T-cell (primary cell): Measurements from ENCODE around the gene SLC5A10. TPM values are rescaled to one million over a fixed set of nuclear protein-coding genes. Genes with fewer than 3 reads are reported as not detected.
"Not testable (repeated sequence)": the region's sequence is repeated elsewhere in the genome, so short reads cannot be mapped to it uniquely, and the experiment has no call there.

ENCODE experiments used
- ATAC-seq, 4 experiments: fragments of 200-7000 bp in 3 of 4; fragments of 150-1000 bp in 1 of 4; cut with Tn5 transposase; replicated peaks in 1 of 4; 1 replicate in 3 of 4; 2 replicates in 1 of 4; pipeline ENCODE4 v1.10.0; 2021; ENCODE audit warnings: moderate library complexity in 3 of 4, mild to moderate bottlenecking in 2 of 4, moderate number of reproducible peaks in 1 of 4
- CTCF ChIA-PET, 2 donors: fragments of 300-600 bp; sonication (Branson Sonifier 250); formaldehyde crosslinking; loops; one replicate each; lab custom pipeline; 2022; ENCODE audit warnings: antibody characterized with exemption in 2 of 2; lab: Charles Lee
- POLR2A ChIA-PET, 2 donors: fragments of 300-600 bp; sonication (Branson Sonifier 250); formaldehyde crosslinking; loops; one replicate each; lab custom pipeline; 2022; ENCODE audit warnings: antibody characterized with exemption in 2 of 2; lab: Charles Lee
- DNase-seq, 35 experiments: peaks; one replicate each; pipeline versions ENCODE4 v3.0.0 to v3.0.0-alpha.2; 2013 to 2023
- H3K27ac ChIP-seq: one replicate; pipeline ENCODE4 v1.5.1; 2013; ENCODE audit warnings: low read length
- H3K27me3 ChIP-seq, 2 experiments: replicated peaks in 1 of 2; 1 replicate in 1 of 2; 2 replicates in 1 of 2; pipeline versions ENCODE4 v1.6.1 to v1.7.0; 2013; ENCODE audit warnings: low read length in 1 of 2, mixed read lengths in 1 of 2; ENCODE audit not compliant: control insufficient read depth in 2 of 2, insufficient read depth in 2 of 2; ENCODE audit errors: extremely low read depth in 1 of 2
- H3K36me3 ChIP-seq, 2 donors: 1 replicate in 1 of 2; 2 replicates in 1 of 2; pipeline versions ENCODE4 v1.6.1 to v1.7.0; 2013; ENCODE audit warnings: low read length in 1 of 2; ENCODE audit not compliant: control insufficient read depth in 2 of 2, insufficient read depth in 1 of 2; ENCODE audit errors: extremely low read depth in 1 of 2
- H3K4me1 ChIP-seq, 2 experiments: 1 replicate in 1 of 2; 2 replicates in 1 of 2; pipeline versions ENCODE4 v1.6.1 to v1.7.0; 2013; ENCODE audit warnings: low read length in 2 of 2, mixed read lengths in 1 of 2; ENCODE audit not compliant: insufficient read depth in 2 of 2, control insufficient read depth in 1 of 2; ENCODE audit errors: extremely low read depth in 1 of 2
- H3K4me3 ChIP-seq, 2 donors: 1 replicate in 1 of 2; 2 replicates in 1 of 2; pipeline versions ENCODE4 v1.5.1 to v1.7.0; 2013; ENCODE audit warnings: mild to moderate bottlenecking in 2 of 2, low read length in 1 of 2, moderate library complexity in 1 of 2; ENCODE audit not compliant: control insufficient read depth in 1 of 2; ENCODE audit errors: extremely low read depth in 1 of 2
- H3K9me3 ChIP-seq: 2 replicates; pipeline ENCODE4 v1.7.0; 2013
- H3K27ac Mint-ChIP-seq, 2 donors: one replicate each; pipeline ENCODE4 v1.8.0; 2020 to 2021; ENCODE audit warnings: mild to moderate bottlenecking in 2 of 2, mixed read lengths in 2 of 2
- H3K27me3 Mint-ChIP-seq, 2 donors: one replicate each; pipeline ENCODE4 v1.8.0; 2021 to 2022; ENCODE audit warnings: mixed read lengths in 2 of 2
- H3K36me3 Mint-ChIP-seq: one replicate; pipeline ENCODE4 v1.8.0; 2021; ENCODE audit warnings: mixed read lengths
- H3K4me1 Mint-ChIP-seq, 3 donors: one replicate each; pipeline ENCODE4 v1.8.0; 2020 to 2022; ENCODE audit warnings: mixed read lengths in 3 of 3, mild to moderate bottlenecking in 1 of 3
- H3K4me3 Mint-ChIP-seq, 3 donors: one replicate each; pipeline ENCODE4 v1.8.0; 2020 to 2022; ENCODE audit warnings: mild to moderate bottlenecking in 3 of 3, mixed read lengths in 3 of 3, moderate library complexity in 3 of 3
- H3K9me3 Mint-ChIP-seq, 3 donors: one replicate each; pipeline ENCODE4 v1.8.0; 2020 to 2022; ENCODE audit warnings: mixed read lengths in 3 of 3
- WGBS: methylation state at CpG from one replicate; pipeline ENCODE4 v1.1.5; 2013; ENCODE audit warnings: missing lambda C conversion rate; ENCODE audit not compliant: insufficient coverage; 5-methylcytosine and 5-hydroxymethylcytosine counted together
- total RNA-seq, 35 experiments: library from RNA in 6 of 35; stranded (reverse) in 6 of 35; fragments of 120-200 nt in 1 of 35; gene quantifications; one replicate each; pipeline versions ENCODE4 v1.2.1 to v1.2.4 and lab custom pipeline; 2013 to 2026

Gene SLC5A10
- total RNA-seq, 5 donors from 2014 or later (not counting 1 experiment from before 2014, with no cell fraction given) = 0.09 TPM; not detected in 4

GRCh38 chr17:19028671-19029070 is 76.7 kb downstream of the SLC5A10 start:
- H3K9me3 Mint-ChIP-seq, H3K27ac ChIP-seq, H3K36me3 Mint-ChIP-seq, ATAC-seq, H3K27ac Mint-ChIP-seq, H3K4me3 Mint-ChIP-seq, H3K27me3 ChIP-seq, DNase-seq, H3K36me3 ChIP-seq, H3K9me3 ChIP-seq, H3K27me3 Mint-ChIP-seq, POLR2A ChIA-PET, H3K4me3 ChIP-seq, CTCF ChIA-PET: not testable (repeated sequence)
- WGBS = no CpG with 5 or more reads among the region's 11 CpGs
- H3K4me1 Mint-ChIP-seq = peaks cover 13 to 16% (median 14%) of the 10 kb centered on the region in 3 donors
- peaks cover 11 to 14% of the 10 kb centered on the region in 2 experiments for H3K4me1 ChIP-seq

- H3K27me3 Mint-ChIP-seq, H3K27ac ChIP-seq, H3K4me3 Mint-ChIP-seq, H3K9me3 ChIP-seq, H3K4me1 Mint-ChIP-seq, ATAC-seq, H3K4me1 ChIP-seq, CTCF ChIA-PET, POLR2A ChIA-PET, H3K36me3 ChIP-seq, H3K9me3 Mint-ChIP-seq, H3K4me3 ChIP-seq, H3K27me3 ChIP-seq, H3K27ac Mint-ChIP-seq, H3K36me3 Mint-ChIP-seq, DNase-seq: not testable (repeated sequence)
- no CpG with 5 or more reads among the region's 5 CpGs for WGBS
Measured at GRCh38 chr17:19029740-19030139, 77.8 kb downstream of the SLC5A10 start.

GRCh38 chr17:19030771-19031449 is 78.9 kb downstream of the SLC5A10 start:
- not testable (repeated sequence) for H3K27me3 Mint-ChIP-seq

DNA sequence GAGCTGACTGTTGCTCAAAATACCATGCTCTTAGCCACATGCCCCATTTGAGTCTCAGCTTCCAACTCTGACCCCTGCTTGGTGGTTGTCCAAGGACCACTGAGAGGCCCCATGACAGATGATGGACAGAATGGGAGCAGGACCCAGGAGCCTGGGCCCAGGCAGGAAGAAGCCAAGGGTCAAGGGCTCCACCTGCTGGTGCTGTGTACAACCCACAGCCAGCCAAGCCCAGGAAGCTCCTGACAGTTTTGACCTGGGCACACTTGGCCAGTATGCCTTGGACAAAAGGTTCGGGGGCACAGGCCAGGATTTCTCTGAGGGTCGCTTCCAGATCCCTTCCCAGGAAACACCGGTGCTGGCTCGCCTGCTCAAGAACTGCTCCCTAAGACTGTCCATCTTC is 79.8 kb downstream of the SLC5A10 start:
- H3K4me3 ChIP-seq, H3K4me1 Mint-ChIP-seq, H3K27me3 ChIP-seq, H3K27ac Mint-ChIP-seq, H3K9me3 Mint-ChIP-seq, POLR2A ChIA-PET, CTCF ChIA-PET, H3K36me3 Mint-ChIP-seq, H3K27me3 Mint-ChIP-seq, H3K4me3 Mint-ChIP-seq, H3K27ac ChIP-seq, H3K36me3 ChIP-seq, H3K9me3 ChIP-seq, H3K4me1 ChIP-seq: not testable (repeated sequence)
- ATAC-seq (peak; percentile 36 to 72 (median 57)), DNase-seq (peak in 19 of 35 experiments; percentile 2 to 52 (median 21))
- no CpG with 5 or more reads among the region's 4 CpGs for whole genome bisulfite sequencing

More at GRCh38 chr17:19030771-19031449, 78.9 kb downstream of the SLC5A10 start:
- H3K4me1 Mint-ChIP-seq, H3K27ac ChIP-seq, DNase-seq, H3K27ac Mint-ChIP-seq, H3K36me3 Mint-ChIP-seq, CTCF ChIA-PET, H3K36me3 ChIP-seq, H3K4me1 ChIP-seq, POLR2A ChIA-PET, ATAC-seq, H3K9me3 Mint-ChIP-seq, H3K9me3 ChIP-seq, H3K4me3 ChIP-seq, H3K27me3 ChIP-seq, H3K4me3 Mint-ChIP-seq: not testable (repeated sequence)
- WGBS = no CpG with 5 or more reads among the region's 5 CpGs

GRCh38 chr17:19032377-19032988 is 80.5 kb downstream of the SLC5A10 start:
- H3K4me1 ChIP-seq, H3K27ac ChIP-seq, H3K9me3 ChIP-seq, H3K36me3 Mint-ChIP-seq, CTCF ChIA-PET, POLR2A ChIA-PET, H3K27me3 Mint-ChIP-seq, H3K4me1 Mint-ChIP-seq, H3K36me3 ChIP-seq, H3K27me3 ChIP-seq, DNase-seq, H3K27ac Mint-ChIP-seq, H3K4me3 Mint-ChIP-seq, H3K9me3 Mint-ChIP-seq, H3K4me3 ChIP-seq: not testable (repeated sequence)
- no CpG with 5 or more reads among the region's 24 CpGs for WGBS
- ATAC-seq = peak; percentile 90 to 96 (median 95)

DNA sequence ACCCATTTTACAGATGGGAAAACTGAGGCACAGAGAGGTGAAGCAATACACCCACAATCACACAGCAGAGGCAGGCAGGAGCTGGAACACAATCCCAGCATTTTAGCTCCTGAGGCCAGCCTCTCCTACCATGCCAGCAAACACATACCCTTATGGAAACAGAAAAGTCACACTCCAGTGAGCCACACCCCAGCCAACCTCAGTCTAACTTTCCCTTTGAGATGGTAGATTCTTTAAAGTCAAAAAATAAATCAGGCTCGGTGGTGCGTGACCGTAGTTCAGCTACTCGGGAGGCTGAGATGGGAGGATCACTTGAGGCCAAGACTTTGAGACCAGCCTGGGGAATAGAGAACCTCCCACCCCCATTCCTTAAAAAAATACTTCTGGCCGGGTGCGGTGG is 84.2 kb downstream of the SLC5A10 start:
- H3K36me3 ChIP-seq, H3K4me3 Mint-ChIP-seq, H3K9me3 Mint-ChIP-seq, CTCF ChIA-PET, ATAC-seq, H3K36me3 Mint-ChIP-seq, H3K27me3 Mint-ChIP-seq, POLR2A ChIA-PET, H3K4me1 Mint-ChIP-seq, H3K27me3 ChIP-seq, H3K4me1 ChIP-seq, H3K9me3 ChIP-seq, DNase-seq, H3K4me3 ChIP-seq, H3K27ac ChIP-seq, H3K27ac Mint-ChIP-seq: not testable (repeated sequence)
- no CpG with 5 or more reads among the region's 6 CpGs for WGBS
